GM19463 (cell line): ENCODE results near the gene SPPL2A.
"Not testable (repeated sequence)": the region's sequence is repeated elsewhere in the genome, so short reads cannot be mapped to it uniquely, and the experiment has no call there.

Source experiments
- ATAC-seq: cut with Tn5 transposase; IDR thresholded peaks from one replicate; pipeline ENCODE4 v1.9.1; 2021; ENCODE audit warnings: mild to moderate bottlenecking, moderate library complexity; ENCODE audit not compliant: unreplicated experiment

Gene SPPL2A

GRCh38 chr15:50765195-50765967, at the start of gene SPPL2A:
Gene SPPL2A (minus strand): TSS chr15:50765706. CDS start chr15:50765533, 173 bp downstream.
- ATAC-seq = peak; percentile 88

- no peak for ATAC-seq
Measured at GRCh38 chr15:50814634-50815033, 49.1 kb upstream of the SPPL2A start.

- ATAC-seq = no peak
Measured at GRCh38 chr15:50813865-50814264, 48.4 kb upstream of the SPPL2A start.

GRCh38 chr15:50813089-50813488, 47.6 kb upstream of the SPPL2A start:
- no peak for ATAC-seq

- not testable (repeated sequence) for ATAC-seq
Measured at GRCh38 chr15:50812181-50812506, 46.6 kb upstream of the SPPL2A start.

- ATAC-seq = not testable (repeated sequence)
Measured at GRCh38 chr15:50811461-50812180, 46.1 kb upstream of the SPPL2A start.

GRCh38 chr15:50810128-50810527, 44.6 kb upstream of the SPPL2A start:
- ATAC-seq = no peak

- ATAC-seq = no peak
Measured at GRCh38 chr15:50808728-50809127, 43.2 kb upstream of the SPPL2A start.

- ATAC-seq = no peak
Measured at GRCh38 chr15:50803479-50804180, 38.1 kb upstream of the SPPL2A start.

GRCh38 chr15:50800715-50801114, 35.2 kb upstream of the SPPL2A start:
- no peak for ATAC-seq

- ATAC-seq = no peak
Measured at GRCh38 chr15:50798684-50799083, 33.2 kb upstream of the SPPL2A start.

- ATAC-seq = no peak
Measured at GRCh38 chr15:50797926-50798325, 32.4 kb upstream of the SPPL2A start.

- no peak for ATAC-seq
Measured at GRCh38 chr15:50791486-50791885, 26.0 kb upstream of the SPPL2A start.

- ATAC-seq = no peak
Measured at GRCh38 chr15:50790778-50791453, 25.4 kb upstream of the SPPL2A start.

- no peak for ATAC-seq
Measured at GRCh38 chr15:50786871-50787270, 21.4 kb upstream of the SPPL2A start.

- ATAC-seq = no peak
Measured at GRCh38 chr15:50786438-50786837, 20.9 kb upstream of the SPPL2A start.

- no peak for ATAC-seq
Measured at GRCh38 chr15:50783895-50784294, 18.4 kb upstream of the SPPL2A start.

- ATAC-seq = no peak
Measured at GRCh38 chr15:50783411-50783810, 17.9 kb upstream of the SPPL2A start.

GRCh38 chr15:50778086-50778485, 12.6 kb upstream of the SPPL2A start:
- ATAC-seq = no peak

GRCh38 chr15:50777042-50777441, 11.5 kb upstream of the SPPL2A start:
- ATAC-seq = no peak

GRCh38 chr15:50774450-50774849, 8.9 kb upstream of the SPPL2A start:
- no peak for ATAC-seq
